Smooth muscle cell of the brain vasculature (primary cell): ENCODE measurements around the gene ARID5A.
A peak's percentile ranks its signal among the peaks of the same experiment; 100 is the strongest.

Experiments
- DNase-seq: peaks from one replicate; pipeline ENCODE4 v3.0.0-alpha.2; 2012; ENCODE audit warnings: low read depth, low spot score

ARID5A gene

GRCh38 chr2:96528006-96528699 lies 8.4 kb upstream of the ARID5A start:
- no peak for DNase-seq

- DNase-seq: no peak
Observed at GRCh38 chr2:96528700-96529375, 7.7 kb upstream of the ARID5A start.

- DNase-seq: no peak
Observed at GRCh38 chr2:96529376-96530143, 7.0 kb upstream of the ARID5A start.

- DNase-seq: no peak
Observed at GRCh38 chr2:96530144-96530430, 6.5 kb upstream of the ARID5A start.

GRCh38 chr2:96530474-96531357 lies 5.8 kb upstream of the ARID5A start:
- no peak for DNase-seq

GRCh38 chr2:96531366-96531765 lies 5.2 kb upstream of the ARID5A start:
- no peak for DNase-seq

GRCh38 chr2:96531872-96532505 lies 4.6 kb upstream of the ARID5A start:
- DNase-seq: peak; percentile 89

GRCh38 chr2:96532641-96533291 lies 3.8 kb upstream of the ARID5A start:
- no peak for DNase-seq

- no peak for DNase-seq
Observed at GRCh38 chr2:96533292-96534073, 3.1 kb upstream of the ARID5A start.

GRCh38 chr2:96534141-96534540 lies 2.4 kb upstream of the ARID5A start:
- DNase-seq: no peak

GRCh38 chr2:96534701-96535181 lies 1.8 kb upstream of the ARID5A start:
- no peak for DNase-seq

- DNase-seq: no peak
Observed at GRCh38 chr2:96535331-96535730, 1.2 kb upstream of the ARID5A start.

GRCh38 chr2:96537066-96537733 lies 648 bp downstream of the ARID5A start:
- no peak for DNase-seq

- no peak for DNase-seq
Observed at GRCh38 chr2:96537734-96538486, 1.4 kb downstream of the ARID5A start.

GRCh38 chr2:96538487-96539214 lies 2.1 kb downstream of the ARID5A start:
- DNase-seq: no peak

GRCh38 chr2:96539215-96539920 lies 2.8 kb downstream of the ARID5A start:
- DNase-seq: no peak

GRCh38 chr2:96540136-96540535 lies 3.6 kb downstream of the ARID5A start:
- no peak for DNase-seq
